NT2/D1 (cell line): ENCODE results near the gene DNASE1.

ENCODE experiments used
- YY1 ChIP-seq: IDR thresholded peaks from 2 replicates; pipeline ENCODE4 v1.6.1; 2011; ENCODE audit not compliant: insufficient read length, insufficient read depth
- ZNF274 ChIP-seq: IDR thresholded peaks from 2 replicates; pipeline ENCODE4 v1.6.1; 2011; ENCODE audit warnings: mild to moderate bottlenecking, low read depth, low read length

DNA sequence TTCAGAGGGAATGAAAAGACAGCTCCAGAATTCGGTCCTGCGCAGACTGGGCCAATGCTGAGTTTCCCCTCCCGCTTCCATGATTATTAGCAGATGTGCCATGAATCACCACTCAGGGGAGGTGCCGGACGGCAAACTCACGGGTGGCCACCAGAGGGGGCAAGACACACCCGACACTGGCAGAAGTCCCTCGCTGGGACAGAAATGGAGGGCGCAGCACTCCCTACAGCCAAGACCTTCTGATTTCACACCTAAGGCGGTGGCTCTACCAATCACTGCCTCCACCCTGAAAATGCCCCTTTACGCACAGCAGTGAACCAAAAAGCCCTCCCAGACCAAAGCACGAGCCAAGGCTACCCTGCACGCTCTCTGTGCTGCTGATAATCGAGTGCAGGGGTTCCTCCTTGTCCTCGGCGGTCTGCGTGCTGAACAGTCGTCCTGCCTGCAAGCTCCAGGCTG lies 36.0 kb downstream of the DNASE1 start:
- no peak for TF ChIP-seq ZNF274
- TF ChIP-seq YY1 = no peak
